ENCODE results near the gene MAP2K7. TPM values are rescaled to one million over a fixed set of nuclear protein-coding genes. Genes with fewer than 3 reads are reported as not detected.

Gene MAP2K7
- total and polyA plus RNA-seq, 2 donors (not counting 1 experiment from before 2014, with no cell fraction given), result 7.8 to 10.4 TPM

GRCh38 chr19:7961920-7962626 is 58.4 kb downstream of the MAP2K7 start:
- H3K9ac ChIP-seq (ENCODE audit: insufficient read depth, low read length), result no peak overlapping the region
- no peaks in the 10 kb centered on the region for H4K20me1 ChIP-seq (ENCODE audit: control insufficient read depth, extremely low read depth, insufficient read depth, low read length)
- H3K4me1 ChIP-seq (ENCODE audit: control insufficient read depth, extremely low read depth, insufficient read depth, low read length), result no peaks in the 10 kb centered on the region
- H2AFZ ChIP-seq (ENCODE audit: low read length), result no peak overlapping the region
- TF ChIP-seq CTCF (conservative IDR thresholded peaks at IDR 0.05 in 1 of 2, IDR thresholded peaks at IDR 0.05 in 1 of 2; ENCODE audit: low read depth in 1 of 2, low read length in 2 of 2), result no peak
- TF ChIP-seq EZH2 (IDR thresholded peaks at IDR 0.05; ENCODE audit: low read length, missing control alignments), result no peak
- H3K79me2 ChIP-seq (ENCODE audit: control insufficient read depth, insufficient read depth, low read length), result no peaks in the 10 kb centered on the region
- no peak for DNase-seq (ENCODE audit: low read depth in 2 of 2)
- no peak overlapping the region for H3K4me2 ChIP-seq (ENCODE audit: extremely low read depth, insufficient read depth, low read length)
- no peaks in the 10 kb centered on the region for H3K27me3 ChIP-seq (ENCODE audit: control insufficient read depth, insufficient read depth, low read length)
- H3K4me3 ChIP-seq (replicated peaks in 1 of 4; ENCODE audit: control extremely low read depth in 1 of 4, insufficient read depth in 1 of 4, low read depth in 3 of 4, low read length in 4 of 4), result no peak overlapping the region
- H3K9me3 ChIP-seq (ENCODE audit: control insufficient read depth, insufficient read depth, low read depth, low read length), result no peaks in the 10 kb centered on the region
- H3K27ac ChIP-seq (ENCODE audit: insufficient read depth, low read length), result no peak overlapping the region
- peaks cover 7% of the 10 kb centered on the region for H3K36me3 ChIP-seq (ENCODE audit: control insufficient read depth, insufficient read depth, low read length)

- Histone ChIP-seq H2AFZ (ENCODE audit: low read length) (no peak overlapping the region), H3K36me3 (ENCODE audit: control insufficient read depth, insufficient read depth, low read length) (peaks cover 7% of the 10 kb centered on the region)
These were observed 59.1 kb downstream of the MAP2K7 start for GRCh38 chr19:7962644-7963268.

More at GRCh38 chr19:7962644-7963268, 59.1 kb downstream of the MAP2K7 start:
- Histone ChIP-seq H3K4me1 (ENCODE audit: control insufficient read depth, extremely low read depth, insufficient read depth, low read length) (no peaks in the 10 kb centered on the region), H3K79me2 (ENCODE audit: control insufficient read depth, insufficient read depth, low read length) (no peaks in the 10 kb centered on the region), H3K9ac (ENCODE audit: insufficient read depth, low read length) (no peak overlapping the region), H3K27me3 (ENCODE audit: control insufficient read depth, insufficient read depth, low read length) (no peaks in the 10 kb centered on the region), H4K20me1 (ENCODE audit: control insufficient read depth, extremely low read depth, insufficient read depth, low read length) (peaks cover under 1% of the 10 kb centered on the region), H3K4me3 (replicated peaks in 1 of 4; ENCODE audit: control extremely low read depth in 1 of 4, insufficient read depth in 1 of 4, low read depth in 3 of 4, low read length in 4 of 4) (no peak overlapping the region), H3K27ac (ENCODE audit: insufficient read depth, low read length) (no peak overlapping the region), H3K9me3 (ENCODE audit: control insufficient read depth, insufficient read depth, low read depth, low read length) (no peaks in the 10 kb centered on the region), H3K4me2 (ENCODE audit: extremely low read depth, insufficient read depth, low read length) (no peak overlapping the region)
- no peak for DNase-seq (ENCODE audit: low read depth in 2 of 2)
- TF ChIP-seq EZH2 (IDR thresholded peaks at IDR 0.05; ENCODE audit: low read length, missing control alignments) (no peak), CTCF (conservative IDR thresholded peaks at IDR 0.05 in 1 of 2, IDR thresholded peaks at IDR 0.05 in 1 of 2; ENCODE audit: low read depth in 1 of 2, low read length in 2 of 2) (no peak)

Measured in fibroblast of lung (primary cell).